HL-60 (cell line): ENCODE data around the gene NARS2.
"Not testable (repeated sequence)": the region's sequence is repeated elsewhere in the genome, so short reads cannot be mapped to it uniquely, and the experiment has no call there.

Experiments used
- GABPA ChIP-seq: IDR thresholded peaks from 2 replicates; pipeline ENCODE4 v1.6.1; 2012; ENCODE audit warnings: low read depth
- POLR2AphosphoS5 ChIP-seq: IDR thresholded peaks from 2 replicates; pipeline ENCODE4 v1.6.1; 2012; ENCODE audit warnings: low read depth
- TF ChIP-seq, protein P1 (sequence below): IDR thresholded peaks from one replicate; pipeline ENCODE4 v1.5.1; 2011; ENCODE audit warnings: low read length, control low read depth, inconsistent platforms; ENCODE audit not compliant: insufficient read depth

DNA sequence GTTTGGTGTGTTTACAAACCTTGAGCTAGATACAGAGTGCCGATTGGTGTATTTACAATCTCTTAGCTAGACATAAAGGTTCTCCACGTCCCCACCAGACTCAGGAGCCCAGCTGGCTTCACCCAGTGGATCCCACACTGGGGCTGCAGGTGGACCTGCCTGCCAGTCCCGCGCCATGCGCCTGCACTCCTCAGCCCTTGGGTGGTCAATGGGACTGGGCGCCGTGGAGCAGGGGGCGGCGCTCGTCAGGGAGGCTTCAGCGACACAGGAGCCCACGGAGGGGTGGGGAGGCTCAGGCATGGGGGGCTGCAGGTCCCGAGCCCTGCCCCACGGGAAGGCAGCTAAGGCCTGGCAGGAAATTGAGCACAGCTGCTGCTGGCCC, 109.9 kb downstream of the NARS2 start:
- TF ChIP-seq, protein P1, sequence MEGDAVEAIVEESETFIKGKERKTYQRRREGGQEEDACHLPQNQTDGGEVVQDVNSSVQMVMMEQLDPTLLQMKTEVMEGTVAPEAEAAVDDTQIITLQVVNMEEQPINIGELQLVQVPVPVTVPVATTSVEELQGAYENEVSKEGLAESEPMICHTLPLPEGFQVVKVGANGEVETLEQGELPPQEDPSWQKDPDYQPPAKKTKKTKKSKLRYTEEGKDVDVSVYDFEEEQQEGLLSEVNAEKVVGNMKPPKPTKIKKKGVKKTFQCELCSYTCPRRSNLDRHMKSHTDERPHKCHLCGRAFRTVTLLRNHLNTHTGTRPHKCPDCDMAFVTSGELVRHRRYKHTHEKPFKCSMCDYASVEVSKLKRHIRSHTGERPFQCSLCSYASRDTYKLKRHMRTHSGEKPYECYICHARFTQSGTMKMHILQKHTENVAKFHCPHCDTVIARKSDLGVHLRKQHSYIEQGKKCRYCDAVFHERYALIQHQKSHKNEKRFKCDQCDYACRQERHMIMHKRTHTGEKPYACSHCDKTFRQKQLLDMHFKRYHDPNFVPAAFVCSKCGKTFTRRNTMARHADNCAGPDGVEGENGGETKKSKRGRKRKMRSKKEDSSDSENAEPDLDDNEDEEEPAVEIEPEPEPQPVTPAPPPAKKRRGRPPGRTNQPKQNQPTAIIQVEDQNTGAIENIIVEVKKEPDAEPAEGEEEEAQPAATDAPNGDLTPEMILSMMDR, result not testable (repeated sequence)
- TF ChIP-seq POLR2AphosphoS5, GABPA: not testable (repeated sequence)
